ENCODE measurements around the gene HAUS8. TPM values are rescaled to one million over a fixed set of nuclear protein-coding genes. Genes with fewer than 3 reads are reported as not detected.

Gene HAUS8
- polyA plus RNA-seq, 3 donors: 11.9 to 13.9 (median 12.5) TPM

DNA sequence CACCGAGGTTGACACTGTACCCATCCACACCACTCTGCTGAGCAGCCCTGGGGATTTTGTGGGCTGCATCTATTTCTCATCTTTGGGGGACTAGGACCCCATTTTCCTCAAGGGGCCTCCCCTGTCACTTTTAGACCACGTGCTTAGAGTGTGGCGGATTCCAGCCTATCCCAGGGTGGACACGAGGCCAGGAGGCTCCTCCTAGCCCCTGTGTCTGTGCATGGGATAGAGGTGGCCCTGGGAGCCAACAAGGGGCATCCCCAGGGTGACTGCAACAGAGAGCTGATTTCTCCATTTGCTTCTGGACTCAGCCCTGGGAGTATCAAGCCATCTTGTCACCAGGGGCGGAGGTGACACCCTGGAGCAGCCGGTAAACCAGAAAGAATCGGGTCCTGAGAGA, 72.8 kb downstream of the HAUS8 start:
- DNase-seq (ENCODE audit: low read depth in 3 of 3, low spot score in 2 of 3): no peak

DNA sequence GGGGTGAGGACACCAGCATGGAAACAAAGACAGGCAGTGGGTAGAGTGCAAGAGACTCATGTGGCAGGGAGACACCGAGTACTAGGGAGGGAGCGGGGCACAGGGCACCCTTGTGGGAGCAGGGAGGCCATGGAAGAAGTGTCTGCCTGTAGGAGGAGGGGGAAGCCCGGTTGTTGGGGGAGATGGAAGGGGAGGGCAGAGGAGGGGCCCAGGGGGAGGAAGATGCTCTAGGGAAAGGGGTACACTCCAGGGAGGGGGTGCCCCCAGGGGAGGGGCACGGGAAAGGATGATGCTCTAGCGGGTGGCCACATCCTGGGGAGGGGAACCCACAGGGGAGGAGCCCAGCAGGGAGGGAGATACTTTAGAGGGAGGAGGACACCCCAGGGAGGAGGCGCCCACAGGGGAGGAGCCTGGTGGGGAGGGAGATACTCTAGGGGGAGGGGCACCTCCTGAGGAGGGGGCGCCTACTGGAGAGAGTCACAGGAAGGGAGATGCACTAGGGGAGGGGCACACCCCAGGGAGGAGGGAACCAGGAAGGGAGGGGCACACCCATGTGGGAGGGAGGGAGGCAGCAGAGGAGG, 73.6 kb downstream of the HAUS8 start:
- DNase-seq (ENCODE audit: low read depth in 3 of 3, low spot score in 2 of 3): no peak

Other genes starting within 250 kb of the HAUS8 start
- 10 to 100 TPM; 42.1 to 49.6 (median 44.1) TPM for gene SIN3B, start 246.1 kb downstream of the HAUS8 start, polyA plus RNA-seq (ENCODE audit: insufficient read length in 3 of 3)
- gene F2RL3, start 186.5 kb downstream of the HAUS8 start, polyA plus RNA-seq (ENCODE audit: insufficient read length in 3 of 3): 1 to 10 TPM in 1 of 3 donors, under 1 TPM in 2; 0.58 to 1.0 (median 0.87) TPM
- gene CPAMD8, start 48.6 kb downstream of the HAUS8 start, polyA plus RNA-seq (ENCODE audit: insufficient read length in 3 of 3): 10 to 100 TPM; 28.4 to 34.2 (median 28.7) TPM
- 10 to 100 TPM; 39.6 to 43.4 (median 42.2) TPM for gene MYO9B, start 325 bp upstream of the HAUS8 start, polyA plus RNA-seq (ENCODE audit: insufficient read length in 3 of 3)
- 10 to 100 TPM; 21.6 to 24.2 (median 22.2) TPM for gene USE1, start 139.9 kb upstream of the HAUS8 start, polyA plus RNA-seq (ENCODE audit: insufficient read length in 3 of 3)
- 10 to 100 TPM; 15.7 to 20.1 (median 17.9) TPM for gene OCEL1, start 150.8 kb upstream of the HAUS8 start, polyA plus RNA-seq (ENCODE audit: insufficient read length in 3 of 3)
- gene NR2F6, start 170.5 kb upstream of the HAUS8 start, polyA plus RNA-seq (ENCODE audit: insufficient read length in 3 of 3): 10 to 100 TPM; 29.4 to 41.9 (median 34.2) TPM
- 1 to 10 TPM; 4.6 to 6.1 (median 5.4) TPM for gene USHBP1, start 189.3 kb upstream of the HAUS8 start, polyA plus RNA-seq (ENCODE audit: insufficient read length in 3 of 3)
- gene BABAM1, start 192.0 kb upstream of the HAUS8 start, polyA plus RNA-seq (ENCODE audit: insufficient read length in 3 of 3): 100 to 1,000 TPM in 1 of 3 donors, 10 to 100 TPM in 2; 94.8 to 113 (median 97.1) TPM
- under 1 TPM; 0.44 to 0.83 (median 0.65) TPM for gene ANKLE1, start 206.4 kb upstream of the HAUS8 start, polyA plus RNA-seq (ENCODE audit: insufficient read length in 3 of 3)
- 1 to 10 TPM; 6.6 to 8.5 (median 7.0) TPM for gene ABHD8, start 228.0 kb upstream of the HAUS8 start, polyA plus RNA-seq (ENCODE audit: insufficient read length in 3 of 3)
- 10 to 100 TPM; 44.9 to 55.7 (median 51.8) TPM for gene MRPL34, start 230.4 kb upstream of the HAUS8 start, polyA plus RNA-seq (ENCODE audit: insufficient read length in 3 of 3)
- 10 to 100 TPM; 29.3 to 37.7 (median 32.5) TPM for gene DDA1, start 234.1 kb upstream of the HAUS8 start, polyA plus RNA-seq (ENCODE audit: insufficient read length in 3 of 3)